Raji (cell line): ENCODE measurements around the gene NEBL.

Experiments
- POLR2A ChIP-seq: IDR thresholded peaks from 2 replicates; pipeline ENCODE4 v1.6.1; 2011; ENCODE audit warnings: low read depth, low read length, control low read depth; ENCODE audit not compliant: insufficient read depth

Gene NEBL

GRCh38 chr10:20912969-20913368, 15.9 kb upstream of the NEBL start:
- TF ChIP-seq POLR2A = no peak

DNA sequence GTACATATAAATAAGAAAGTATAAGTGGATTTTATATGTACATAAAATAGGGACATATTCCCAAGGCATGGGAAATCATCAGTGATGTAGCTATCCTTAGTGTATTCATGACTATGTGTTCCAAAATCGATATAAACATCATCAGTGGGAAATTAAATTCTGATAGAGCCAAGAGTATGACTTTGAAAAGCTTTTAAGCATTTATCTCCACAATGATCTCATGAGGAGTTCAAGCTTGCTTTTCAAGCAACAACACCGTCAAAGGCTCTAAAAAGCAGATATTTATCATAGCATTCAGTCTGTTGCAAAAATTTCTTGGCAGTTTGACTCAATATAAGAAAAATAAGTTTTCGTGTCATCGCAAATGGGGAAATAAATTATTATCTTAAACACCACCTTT, 14.5 kb upstream of the NEBL start:
- TF ChIP-seq POLR2A = no peak

- no peak for TF ChIP-seq POLR2A
Observed at GRCh38 chr10:20909801-20910200, 12.7 kb upstream of the NEBL start.

GRCh38 chr10:20908391-20908790, 11.3 kb upstream of the NEBL start:
- no peak for TF ChIP-seq POLR2A

DNA sequence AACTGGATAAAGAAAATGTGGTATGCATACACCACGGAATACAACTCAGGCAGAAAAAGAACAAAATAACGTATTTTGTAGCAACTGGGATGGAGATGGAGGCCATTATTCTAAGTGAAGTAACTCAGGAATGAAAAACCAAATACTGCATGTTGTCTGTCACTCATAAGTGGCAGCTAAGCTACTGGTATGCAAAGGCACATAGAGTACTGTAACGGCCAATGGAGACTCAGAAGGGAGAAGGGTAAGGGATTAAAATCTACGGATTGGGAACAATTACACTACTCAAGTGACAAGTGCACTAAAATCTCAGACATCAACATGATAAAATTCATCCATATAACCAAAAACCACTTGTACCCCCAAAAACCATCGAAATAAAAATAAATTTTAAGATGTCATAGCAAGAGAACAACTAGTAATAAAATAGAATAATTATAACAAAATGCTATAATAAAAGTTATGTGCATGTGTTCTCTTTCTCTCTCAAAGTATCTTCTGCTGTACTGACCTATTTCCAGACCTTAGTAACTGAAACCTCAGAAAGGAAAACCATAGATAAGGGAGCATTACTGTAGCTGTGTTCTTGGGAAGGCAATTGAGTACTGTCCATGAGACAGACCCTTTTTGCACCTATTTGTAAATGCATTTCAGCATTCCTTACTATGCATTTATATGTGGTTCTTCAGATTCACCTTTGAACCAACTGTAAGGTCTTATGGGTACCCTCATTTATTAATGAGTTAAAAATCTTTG, 6.7 kb upstream of the NEBL start:
- TF ChIP-seq POLR2A = no peak

GRCh38 chr10:20901110-20901509, 4.0 kb upstream of the NEBL start:
- no peak for TF ChIP-seq POLR2A

DNA sequence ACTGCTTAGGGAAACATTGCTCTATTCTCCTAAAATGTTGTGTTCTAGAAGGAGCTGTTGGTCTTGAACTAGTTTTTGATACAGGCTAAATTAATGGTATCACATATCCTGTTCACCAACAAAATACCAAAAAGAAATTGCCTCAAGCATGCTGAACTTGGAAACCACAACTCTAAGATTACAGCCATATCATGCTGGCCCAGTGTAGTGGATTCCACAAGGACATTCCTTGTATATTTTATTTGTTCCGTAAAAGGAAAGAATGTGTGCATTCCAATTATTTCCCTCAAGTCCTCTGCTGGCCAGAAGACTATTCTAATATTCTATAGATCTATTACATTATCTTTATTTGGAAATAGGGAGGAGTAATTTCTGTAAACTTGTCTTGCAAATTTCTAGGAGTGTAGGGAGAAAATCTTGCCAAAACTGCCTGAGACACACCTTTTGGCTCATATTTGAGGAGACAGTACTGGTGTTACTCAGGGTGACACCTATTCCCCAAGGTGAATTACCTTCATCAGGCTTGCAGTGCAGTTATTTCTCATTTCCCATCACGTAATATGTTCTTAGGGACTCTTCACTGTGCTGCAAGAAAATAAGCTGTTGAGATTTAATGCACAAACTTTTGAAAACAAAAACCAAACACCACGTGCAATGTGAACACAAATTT, 1.9 kb upstream of the NEBL start:
- TF ChIP-seq POLR2A = no peak

GRCh38 chr10:20893297-20893696, 3.8 kb downstream of the NEBL start:
- TF ChIP-seq POLR2A = no peak

- no peak for TF ChIP-seq POLR2A
Observed at GRCh38 chr10:20892796-20893195, 4.3 kb downstream of the NEBL start.

- TF ChIP-seq POLR2A = no peak
Observed at GRCh38 chr10:20892011-20892585, 5.0 kb downstream of the NEBL start.

DNA sequence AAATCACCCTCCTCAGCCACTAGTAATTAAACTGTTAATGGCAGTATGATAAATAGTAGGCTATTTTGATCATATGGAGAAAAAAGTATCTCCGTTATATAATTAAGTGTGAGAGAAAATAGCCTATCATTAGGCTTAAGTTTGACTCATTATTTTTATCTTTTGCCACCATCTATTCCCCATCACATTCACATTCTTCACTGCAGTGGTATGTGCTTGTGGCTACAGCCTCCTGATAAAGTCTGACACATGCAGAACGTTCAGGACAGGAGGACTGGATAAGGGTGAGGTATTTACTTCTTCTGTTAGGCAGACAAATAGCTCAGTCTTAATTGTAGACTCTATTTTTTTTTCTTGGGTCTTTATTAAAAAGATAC, 5.8 kb downstream of the NEBL start:
- no peak for TF ChIP-seq POLR2A

DNA sequence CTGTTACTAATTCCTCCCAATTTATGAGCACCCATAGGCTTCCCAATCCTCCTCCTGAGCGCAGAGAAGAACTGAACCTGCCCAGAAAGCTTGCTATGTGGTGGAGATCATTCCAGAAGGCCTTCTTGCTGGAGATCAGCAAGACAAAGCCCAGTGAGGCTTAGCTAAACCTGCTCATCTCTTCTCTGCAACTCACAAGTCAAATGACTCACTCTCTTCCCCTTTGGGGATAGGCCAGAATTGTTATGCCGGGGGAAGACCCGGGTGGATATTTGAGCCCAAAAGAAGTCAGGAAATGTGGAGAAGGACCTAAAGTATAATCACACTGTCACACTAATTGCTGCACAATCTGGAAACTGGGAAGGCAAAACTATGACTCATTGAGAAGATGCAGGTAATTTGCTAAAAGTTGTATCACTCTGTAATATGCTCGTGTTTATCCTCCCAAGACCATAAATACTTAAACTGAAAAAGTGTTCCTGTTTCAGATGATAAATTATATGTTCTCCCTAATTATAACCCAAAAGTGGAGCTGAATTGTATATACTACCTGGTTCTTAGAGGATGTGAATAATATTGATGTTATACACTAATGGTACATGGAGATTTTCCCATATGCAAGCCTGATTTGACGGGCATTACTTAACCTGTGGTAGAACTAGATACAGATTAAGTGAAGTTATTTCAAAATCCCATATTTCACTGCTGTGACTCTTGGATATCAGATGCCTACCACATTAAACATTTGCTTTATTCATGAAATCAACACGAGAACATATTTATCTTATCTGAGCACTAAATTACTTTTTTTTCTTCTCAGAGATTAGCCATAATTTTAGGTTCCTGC, 6.4 kb downstream of the NEBL start:
- TF ChIP-seq POLR2A = no peak

- TF ChIP-seq POLR2A = no peak
Observed at GRCh38 chr10:20890009-20890408, 7.1 kb downstream of the NEBL start.

DNA sequence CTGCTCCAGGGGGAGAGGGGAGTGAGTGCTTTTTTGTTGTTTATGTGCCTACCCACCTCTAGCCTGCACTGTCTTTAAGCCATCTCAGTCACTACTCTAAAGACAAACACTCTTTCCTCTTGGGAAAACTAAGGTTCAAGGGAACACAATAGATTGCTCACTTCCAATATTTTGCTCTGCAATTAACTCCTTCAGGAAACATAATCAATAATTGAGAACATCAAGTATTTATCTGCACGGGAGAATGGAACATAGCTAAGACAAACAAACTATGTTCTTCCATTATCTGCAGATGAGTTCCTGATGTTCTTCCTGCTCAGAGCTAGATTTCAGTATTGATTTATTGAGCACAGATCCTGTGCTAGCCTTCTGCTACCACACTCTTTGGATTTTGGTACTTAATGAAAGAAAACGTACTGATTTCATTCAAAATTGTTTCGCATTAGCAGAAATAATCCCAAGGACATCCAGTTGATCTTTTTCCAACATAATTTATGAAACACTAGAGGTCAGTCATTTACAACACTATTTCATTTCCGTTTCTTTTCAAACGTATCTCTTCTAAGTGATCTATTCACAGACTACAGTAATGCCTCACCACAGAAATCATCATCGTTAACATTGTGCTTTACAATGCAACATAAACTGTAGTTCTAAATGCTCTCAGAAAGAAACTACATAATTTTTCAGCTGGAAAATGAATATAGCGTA, 8.3 kb downstream of the NEBL start:
- no peak for TF ChIP-seq POLR2A
